Uterus (tissue), 4 donors: ENCODE data around the gene SLC5A12. TPM values are rescaled to one million over a fixed set of nuclear protein-coding genes. Genes with fewer than 3 reads are reported as not detected.

ENCODE experiments used
- DNase-seq, 2 donors: peaks; one replicate each; pipeline ENCODE4 v3.0.0-alpha.2; 2019 to 2020
- H3K27ac ChIP-seq, 2 donors: fragments of 200-600 bp; sonication (generic); 1 replicate in 1 of 2; 2 replicates in 1 of 2; pipeline ENCODE4 v1.5.1; 2016 to 2018
- H3K27me3 ChIP-seq, 2 donors: fragments of 200-600 bp; sonication (generic); one replicate each; pipeline ENCODE4 v1.5.1; 2018 to 2019; ENCODE audit warnings: control low read depth in 1 of 2
- H3K36me3 ChIP-seq, 2 donors: fragments of 200-600 bp; sonication (generic); one replicate each; pipeline ENCODE4 v1.5.1; 2019; ENCODE audit warnings: control low read depth in 1 of 2
- H3K4me1 ChIP-seq, 2 donors: fragments of 200-600 bp; sonication (generic); one replicate each; pipeline ENCODE4 v1.5.1; 2018 to 2019; ENCODE audit warnings: control low read depth in 1 of 2
- H3K4me3 ChIP-seq, 2 donors: fragments of 200-600 bp; sonication (generic); 1 replicate in 1 of 2; 2 replicates in 1 of 2; pipeline ENCODE4 v1.5.1; 2018 to 2019; ENCODE audit warnings: mild to moderate bottlenecking in 1 of 2
- H3K9me3 ChIP-seq, 2 donors: fragments of 200-600 bp; sonication (generic); one replicate each; pipeline ENCODE4 v1.5.1; 2019; ENCODE audit warnings: control low read depth in 1 of 2
- POLR2A ChIP-seq, 2 donors: fragments of 450-650 bp; IDR thresholded peaks; one replicate each; pipeline ENCODE4 v1.6.1; 2016; ENCODE audit warnings: antibody characterized with exemption in 2 of 2, mild to moderate bottlenecking in 1 of 2, moderate library complexity in 1 of 2
- intact Hi-C: fragments of 100-400 bp; cut with DNase I; formaldehyde crosslinking; loops from one replicate; pipeline ENCODE4 v1.15.1; 2023; ENCODE audit warnings: low total_unique reads
- total RNA-seq, 4 donors: library from RNA; depleted of rRNA in 3 of 4; stranded (reverse); fragments of >200 nt in 3 of 4; gene quantifications; one replicate each; pipeline versions ENCODE4 v1.1.0 to v1.2.4, GENCODE V29; 2014 to 2023
- TF ChIP-seq, protein P1 (sequence below), 4 experiments: fragments of 200-600 bp in 2 of 4; fragments of 450-650 bp in 2 of 4; sonication (generic) in 2 of 4; IDR thresholded peaks; one replicate each; pipeline ENCODE4 v1.5.1; 2016 to 2019; ENCODE audit warnings: antibody characterized with exemption in 4 of 4, mild to moderate bottlenecking in 2 of 4, moderate library complexity in 1 of 4
- donor health status: DM: yes; HTN: yes; CAD: no.

Gene SLC5A12
- total RNA-seq, 4 donors from 2014 or later = 0.14 TPM; not detected in 3

GRCh38 chr11:26665946-26666345 lies 55.9 kb downstream of the SLC5A12 start:
- H3K27ac ChIP-seq = no peak overlapping the region
- H3K9me3 ChIP-seq = no peaks in the 10 kb centered on the region
- H3K4me1 ChIP-seq = no peaks in the 10 kb centered on the region
- intact Hi-C loops = no loop called here
- H3K4me3 ChIP-seq = no peak overlapping the region
- H3K36me3 ChIP-seq = no peaks in the 10 kb centered on the region
- TF ChIP-seq, protein P1, sequence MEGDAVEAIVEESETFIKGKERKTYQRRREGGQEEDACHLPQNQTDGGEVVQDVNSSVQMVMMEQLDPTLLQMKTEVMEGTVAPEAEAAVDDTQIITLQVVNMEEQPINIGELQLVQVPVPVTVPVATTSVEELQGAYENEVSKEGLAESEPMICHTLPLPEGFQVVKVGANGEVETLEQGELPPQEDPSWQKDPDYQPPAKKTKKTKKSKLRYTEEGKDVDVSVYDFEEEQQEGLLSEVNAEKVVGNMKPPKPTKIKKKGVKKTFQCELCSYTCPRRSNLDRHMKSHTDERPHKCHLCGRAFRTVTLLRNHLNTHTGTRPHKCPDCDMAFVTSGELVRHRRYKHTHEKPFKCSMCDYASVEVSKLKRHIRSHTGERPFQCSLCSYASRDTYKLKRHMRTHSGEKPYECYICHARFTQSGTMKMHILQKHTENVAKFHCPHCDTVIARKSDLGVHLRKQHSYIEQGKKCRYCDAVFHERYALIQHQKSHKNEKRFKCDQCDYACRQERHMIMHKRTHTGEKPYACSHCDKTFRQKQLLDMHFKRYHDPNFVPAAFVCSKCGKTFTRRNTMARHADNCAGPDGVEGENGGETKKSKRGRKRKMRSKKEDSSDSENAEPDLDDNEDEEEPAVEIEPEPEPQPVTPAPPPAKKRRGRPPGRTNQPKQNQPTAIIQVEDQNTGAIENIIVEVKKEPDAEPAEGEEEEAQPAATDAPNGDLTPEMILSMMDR (IDR thresholded peaks at IDR 0.05) = no peak
- no peak for TF ChIP-seq POLR2A (IDR thresholded peaks at IDR 0.05)
- DNase-seq = no peak
- no peaks in the 10 kb centered on the region for H3K27me3 ChIP-seq

DNA sequence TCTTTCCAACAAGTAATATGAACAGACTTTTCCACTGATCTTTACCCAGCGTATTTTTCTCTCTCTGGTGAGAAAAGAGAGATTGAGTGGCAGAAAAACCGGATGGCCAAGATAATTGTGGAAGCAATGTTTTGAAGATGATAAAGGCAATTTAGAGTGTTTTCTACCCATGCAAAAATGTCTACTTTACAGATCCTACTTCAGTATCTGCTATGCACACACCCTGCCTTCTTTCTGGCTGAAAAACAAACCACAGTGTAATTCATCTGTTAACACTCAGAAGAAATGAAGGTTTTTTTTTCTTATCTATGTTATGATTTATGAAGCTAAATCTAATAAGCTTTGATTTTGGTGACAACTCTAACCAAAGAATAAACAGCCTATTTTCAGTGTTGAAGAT lies 56.8 kb downstream of the SLC5A12 start:
- no peaks in the 10 kb centered on the region for H3K9me3 ChIP-seq
- H3K27me3 ChIP-seq = no peaks in the 10 kb centered on the region
- no peaks in the 10 kb centered on the region for H3K4me1 ChIP-seq
- intact Hi-C loops = no loop called here
- H3K36me3 ChIP-seq = no peaks in the 10 kb centered on the region
- H3K27ac ChIP-seq = no peak overlapping the region
- H3K4me3 ChIP-seq = no peak overlapping the region
- TF ChIP-seq, protein P1 (IDR thresholded peaks at IDR 0.05) = no peak
- DNase-seq = no peak

- intact Hi-C loops = no loop called here
- Histone ChIP-seq H3K27me3 (no peaks in the 10 kb centered on the region), H3K36me3 (no peaks in the 10 kb centered on the region), H3K4me3 (no peak overlapping the region), H3K9me3 (no peaks in the 10 kb centered on the region), H3K4me1 (no peaks in the 10 kb centered on the region), H3K27ac (no peak overlapping the region)
- no peak for DNase-seq
- TF ChIP-seq POLR2A (IDR thresholded peaks at IDR 0.05) = no peak
- TF ChIP-seq, protein P1 (IDR thresholded peaks at IDR 0.05) = no peak
These were observed 58.9 kb downstream of the SLC5A12 start for GRCh38 chr11:26662916-26663315.

- Histone ChIP-seq H3K9me3 (no peaks in the 10 kb centered on the region), H3K36me3 (no peaks in the 10 kb centered on the region), H3K27me3 (no peaks in the 10 kb centered on the region), H3K4me3 (no peak overlapping the region), H3K27ac (no peak overlapping the region), H3K4me1 (no peaks in the 10 kb centered on the region)
- no peak for DNase-seq
- intact Hi-C loops = no loop called here
- TF ChIP-seq POLR2A (IDR thresholded peaks at IDR 0.05) = no peak
- TF ChIP-seq, protein P1 (IDR thresholded peaks at IDR 0.05) = no peak
These were observed 66.6 kb downstream of the SLC5A12 start for GRCh38 chr11:26655287-26655686.

- Histone ChIP-seq H3K4me3 (no peak overlapping the region), H3K27ac (no peak overlapping the region), H3K27me3 (no peaks in the 10 kb centered on the region), H3K36me3 (no peaks in the 10 kb centered on the region), H3K9me3 (no peaks in the 10 kb centered on the region), H3K4me1 (no peaks in the 10 kb centered on the region)
- TF ChIP-seq POLR2A (IDR thresholded peaks at IDR 0.05) = no peak
- TF ChIP-seq, protein P1 (IDR thresholded peaks at IDR 0.05) = no peak
- intact Hi-C loops = no loop called here
- no peak for DNase-seq
These were observed 69.9 kb downstream of the SLC5A12 start for GRCh38 chr11:26651916-26652315.
